T-helper 2 cell treated with Interferon-gamma antibody and Interleukin-4, amounts not matched to agents 100 ng/mL and 5 ng/mL, for 36 hours (primary cell): ENCODE measurements around the gene MED25. TPM values are rescaled to one million over a fixed set of nuclear protein-coding genes. Genes with fewer than 3 reads are reported as not detected.

Source experiments
- intact Hi-C: fragments of 100-400 bp; cut with micrococcal nuclease; formaldehyde crosslinking; loops from one replicate; pipeline ENCODE4 v1.15.1; 2023
- total RNA-seq: library from RNA; stranded (reverse); gene quantifications from 2 replicates; pipeline ENCODE4 v1.2.3, GENCODE V29; 2022

The MED25 gene
- total RNA-seq, 1 donor from 2014 or later, result 56.1 TPM

GRCh38 chr19:49840321-49840720 lies 22.2 kb downstream of the MED25 start:
- intact Hi-C loops, result no loop called here

GRCh38 chr19:49840736-49841249 lies 22.7 kb downstream of the MED25 start:
- intact Hi-C loops, result no loop called here

DNA sequence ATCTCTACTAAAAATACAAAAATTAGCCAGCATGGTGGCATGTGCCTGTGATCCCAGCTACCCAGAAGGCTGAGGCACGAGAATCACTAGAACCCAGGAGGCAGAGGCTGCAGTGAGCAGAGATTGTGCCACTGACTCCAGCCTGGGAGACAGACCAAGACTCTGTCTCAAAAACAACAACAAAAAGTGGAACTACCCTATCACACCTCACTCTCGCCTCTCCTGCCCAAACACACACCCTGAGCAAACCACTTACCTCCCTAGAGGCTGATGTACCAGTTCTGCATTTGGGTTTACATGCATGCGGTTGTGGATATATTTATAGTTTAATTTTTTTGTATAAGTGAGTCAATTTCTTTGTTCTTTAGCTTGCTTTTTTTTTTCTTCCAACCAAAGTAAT lies 25.2 kb downstream of the MED25 start:
- intact Hi-C loops, result no loop called here

GRCh38 chr19:49844138-49845095 lies 26.3 kb downstream of the MED25 start:
- intact Hi-C loops, result no loop called here

DNA sequence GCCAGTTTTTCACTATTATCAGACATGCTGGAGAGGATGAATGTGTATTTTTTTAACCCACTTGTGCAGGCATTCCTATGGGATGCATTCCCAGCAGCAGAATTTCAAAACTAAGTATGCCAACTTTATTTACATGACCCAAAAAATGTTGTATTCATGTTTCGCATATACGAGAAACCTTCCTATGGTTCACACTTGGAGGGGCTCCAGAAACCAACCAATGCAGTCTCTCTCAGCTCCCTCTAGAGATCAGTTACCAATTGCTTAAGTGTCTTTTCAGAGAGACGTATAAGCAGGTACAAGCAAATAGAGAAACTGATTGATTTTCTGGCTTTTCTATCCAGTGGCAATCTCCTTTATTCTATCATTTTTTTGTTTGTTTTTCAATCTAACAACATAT lies 27.3 kb downstream of the MED25 start:
- intact Hi-C loops, result no loop called here

- intact Hi-C loops, result no loop called here
These were observed 28.3 kb downstream of the MED25 start for GRCh38 chr19:49846408-49846807.

- intact Hi-C loops, result no loop called here
These were observed 29.9 kb downstream of the MED25 start for GRCh38 chr19:49847731-49848696.

GRCh38 chr19:49848938-49849337 lies 30.8 kb downstream of the MED25 start:
- intact Hi-C loops, result no loop called here

- intact Hi-C loops, result loop anchor here (1.0 to 2.0 kb wide), 4 partner anchors 18 to 209 kb away; partner anchors contain the start of genes PNKP and RRAS
These were observed 31.5 kb downstream of the MED25 start for GRCh38 chr19:49849433-49850220.

- intact Hi-C loops, result loop anchor here (1.0 to 2.0 kb wide), 4 partner anchors 17 to 209 kb away; partner anchors contain the start of genes PNKP and RRAS
These were observed 32.1 kb downstream of the MED25 start for GRCh38 chr19:49850221-49850486.

DNA sequence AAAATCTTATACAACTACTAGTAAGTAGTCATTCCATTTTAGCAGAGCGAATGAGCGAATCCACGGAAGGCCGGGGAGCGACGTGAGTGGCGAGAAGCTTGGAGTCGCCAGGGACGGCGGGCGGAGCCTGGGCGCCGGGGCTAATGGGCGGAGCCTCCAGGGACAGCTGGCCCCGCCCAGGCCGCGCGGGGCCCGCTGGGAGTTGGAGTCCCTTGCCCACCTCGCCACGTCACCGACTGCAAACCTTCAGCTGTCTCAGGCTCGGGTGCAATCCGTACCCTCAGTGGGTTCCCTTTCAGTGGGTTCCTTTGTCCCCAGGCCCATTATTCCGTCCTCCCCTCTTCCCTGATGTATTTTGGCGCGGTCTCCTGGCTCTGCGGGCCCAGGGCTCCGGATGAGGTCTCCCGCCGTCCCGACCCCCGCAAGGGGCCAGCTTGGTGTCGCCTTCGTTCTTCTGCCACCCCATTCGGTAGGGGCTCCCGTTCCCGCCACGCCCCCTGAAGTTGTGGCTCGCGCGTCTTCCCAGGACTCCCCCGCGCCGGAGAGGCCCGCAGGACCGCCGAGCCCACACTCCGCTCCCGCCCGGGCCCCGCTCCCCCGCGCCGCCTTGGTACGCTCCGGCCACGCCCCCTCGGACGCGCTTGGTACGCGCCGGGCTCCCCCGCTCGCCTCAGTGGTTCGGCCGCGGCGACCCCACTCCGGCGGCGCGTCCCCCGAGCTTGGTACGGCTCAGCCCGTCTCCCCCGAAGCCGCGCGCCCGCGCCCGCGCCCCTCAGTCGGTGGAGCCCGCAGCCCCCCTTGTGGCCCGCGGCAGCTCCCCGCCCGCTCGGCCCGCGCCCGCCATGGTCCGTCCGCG lies 32.6 kb downstream of the MED25 start, which contains the start of gene PTOV1:
TSS of gene PTOV1 (plus strand) at position 673 of the 856 bp plus-strand sequence.
- intact Hi-C loops, result loop anchor here (1.0 to 2.0 kb wide), 4 partner anchors 17 to 210 kb away; partner anchors contain the start of genes PNKP and RRAS

DNA sequence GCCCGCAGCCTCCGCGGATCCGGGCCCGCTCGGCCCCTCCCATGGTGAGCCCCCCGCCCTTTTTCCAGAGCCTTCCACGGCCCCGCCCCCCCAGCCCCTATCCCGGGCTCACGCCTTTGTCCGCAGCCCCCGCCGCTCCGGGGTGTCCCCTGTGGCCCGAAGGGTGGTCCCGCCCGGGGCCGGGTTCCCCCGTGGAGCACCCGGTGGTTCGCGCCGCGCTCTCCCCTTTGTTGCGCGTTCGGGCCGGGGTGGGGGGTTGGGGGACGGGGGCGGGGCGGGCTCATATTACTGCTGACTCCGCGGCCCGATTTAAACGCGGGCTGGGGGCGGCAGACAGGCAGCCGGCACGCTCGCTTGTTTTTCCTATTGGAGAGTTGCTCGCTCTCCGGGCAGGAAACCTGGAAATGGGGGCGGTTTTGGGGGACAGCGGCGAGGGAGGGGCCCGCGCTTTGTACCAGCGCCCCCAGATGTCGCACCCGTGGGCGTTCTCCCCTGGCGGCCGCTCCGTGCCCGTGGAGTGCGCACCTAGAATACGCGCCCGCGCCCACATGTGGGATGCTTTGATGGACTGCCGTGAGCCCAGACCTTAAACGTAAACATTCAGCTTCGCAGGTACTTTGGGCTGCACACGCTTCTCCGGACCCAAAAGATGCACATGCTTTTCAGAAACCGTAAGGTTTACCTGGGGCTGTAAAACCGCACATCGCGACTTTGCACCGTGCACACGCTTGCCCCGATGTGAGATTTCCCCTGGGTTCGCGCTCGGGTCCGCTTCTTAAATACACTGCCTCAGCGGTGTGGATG lies 33.6 kb downstream of the MED25 start:
- intact Hi-C loops, result loop anchor here (2.0 kb wide), 1 partner anchor 211 kb away; the partner anchor contains the start of gene RRAS

DNA sequence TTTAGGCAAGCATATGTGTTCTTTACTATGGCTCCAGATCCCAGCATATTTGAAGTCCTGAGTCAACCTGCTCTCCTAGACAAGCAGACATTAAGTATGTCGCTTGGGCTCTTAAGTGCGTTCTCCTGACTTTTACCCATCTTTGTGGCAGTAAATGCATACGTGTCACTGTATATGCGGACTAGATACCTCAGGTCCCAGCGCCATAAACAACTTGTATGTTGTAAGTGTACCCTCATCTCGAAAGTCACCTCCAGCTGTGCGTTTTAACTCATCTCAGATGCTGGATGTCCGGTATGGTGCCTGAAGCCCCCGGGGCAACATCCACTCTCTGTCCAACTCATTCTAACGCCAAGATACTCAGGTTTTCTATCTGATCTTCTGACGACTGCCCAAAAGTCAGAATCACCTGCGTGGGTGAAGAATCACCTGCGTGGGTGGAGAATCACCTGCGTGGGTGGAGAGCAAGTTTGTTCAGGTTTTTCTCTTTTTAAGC lies 34.6 kb downstream of the MED25 start:
- intact Hi-C loops, result no loop called here

DNA sequence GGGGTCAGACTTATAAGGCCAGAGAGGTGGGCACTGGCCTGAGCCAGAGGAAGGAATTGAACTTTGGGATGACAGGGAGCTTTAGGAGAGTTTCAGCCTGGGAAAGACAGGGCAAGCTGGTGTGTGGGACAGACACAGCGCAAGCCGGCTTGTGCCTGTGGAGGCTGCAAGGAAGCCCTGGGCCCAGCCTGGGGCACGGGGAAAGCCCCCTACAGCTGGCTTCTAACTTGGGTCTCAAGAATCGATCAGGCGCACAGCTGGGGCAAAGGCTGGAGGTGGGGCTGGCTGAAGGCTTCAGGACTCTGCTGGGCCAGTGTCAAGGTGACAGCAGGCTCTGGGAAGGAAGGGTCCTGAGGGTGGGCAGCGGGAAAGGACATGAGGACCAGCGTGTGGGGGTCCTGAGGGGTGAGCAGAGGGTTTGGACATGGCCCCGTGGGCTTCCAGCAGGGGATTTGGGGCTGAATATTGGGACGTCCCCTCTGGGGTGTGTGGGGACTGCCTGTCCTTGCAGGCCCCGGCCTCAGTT lies 35.8 kb downstream of the MED25 start:
- intact Hi-C loops, result no loop called here

GRCh38 chr19:49854378-49855263 lies 36.5 kb downstream of the MED25 start:
- intact Hi-C loops, result no loop called here

- intact Hi-C loops, result no loop called here
These were observed 37.2 kb downstream of the MED25 start for GRCh38 chr19:49855277-49855675.
